Stimulated activated CD4-positive, alpha-beta T cell treated with anti-CD3 and anti-CD28 coated beads, Interleukin-4, amount 100 ng/mL, for 24 hours (primary cell): ENCODE data around the gene ZRANB2.

Source experiments
- DNase-seq: peaks from one replicate; pipeline ENCODE4 v3.0.0-alpha.2; 2020

The ZRANB2 gene

GRCh38 chr1:71080739-71081696 is at the start of gene ZRANB2:
Gene ZRANB2, minus strand, starts transcription at chr1:71081035. Its CDS starts 40 bp downstream, at chr1:71080995.
- peak; percentile 93 for DNase-seq

- DNase-seq = no peak
Observed at GRCh38 chr1:71128060-71128459, 47.2 kb upstream of the ZRANB2 start.

- no peak for DNase-seq
Observed at GRCh38 chr1:71118086-71118485, 37.3 kb upstream of the ZRANB2 start.

GRCh38 chr1:71116729-71117128 is 35.9 kb upstream of the ZRANB2 start:
- no peak for DNase-seq

- no peak for DNase-seq
Observed at GRCh38 chr1:71106658-71107322, 26.0 kb upstream of the ZRANB2 start.

- DNase-seq = no peak
Observed at GRCh38 chr1:71104417-71104816, 23.6 kb upstream of the ZRANB2 start.

GRCh38 chr1:71101839-71102376 is 21.1 kb upstream of the ZRANB2 start:
- no peak for DNase-seq

GRCh38 chr1:71097428-71097827 is 16.6 kb upstream of the ZRANB2 start:
- DNase-seq = no peak

GRCh38 chr1:71094913-71095312 is 14.1 kb upstream of the ZRANB2 start:
- no peak for DNase-seq

GRCh38 chr1:71093938-71094337 is 13.1 kb upstream of the ZRANB2 start:
- no peak for DNase-seq

GRCh38 chr1:71089536-71090270 is 8.9 kb upstream of the ZRANB2 start:
- DNase-seq = no peak

GRCh38 chr1:71088645-71089287 is 7.9 kb upstream of the ZRANB2 start:
- no peak for DNase-seq

GRCh38 chr1:71087713-71088112 is 6.9 kb upstream of the ZRANB2 start:
- no peak for DNase-seq

- DNase-seq = no peak
Observed at GRCh38 chr1:71087060-71087459, 6.2 kb upstream of the ZRANB2 start.

GRCh38 chr1:71086331-71086730 is 5.5 kb upstream of the ZRANB2 start:
- no peak for DNase-seq

GRCh38 chr1:71083271-71083670 is 2.4 kb upstream of the ZRANB2 start:
- no peak for DNase-seq

GRCh38 chr1:71081697-71082080 is 854 bp upstream of the ZRANB2 start:
- DNase-seq = peak; percentile 3

- DNase-seq = peak; percentile 24
Observed at GRCh38 chr1:71080230-71080738, 551 bp downstream of the ZRANB2 start.

GRCh38 chr1:71074681-71075080 is 6.2 kb downstream of the ZRANB2 start:
- no peak for DNase-seq

GRCh38 chr1:71072273-71072672 is 8.6 kb downstream of the ZRANB2 start:
- no peak for DNase-seq

GRCh38 chr1:71071720-71072119 is 9.1 kb downstream of the ZRANB2 start:
- no peak for DNase-seq
